ENCODE data around the gene OLIG3.

OLIG3 gene

DNA sequence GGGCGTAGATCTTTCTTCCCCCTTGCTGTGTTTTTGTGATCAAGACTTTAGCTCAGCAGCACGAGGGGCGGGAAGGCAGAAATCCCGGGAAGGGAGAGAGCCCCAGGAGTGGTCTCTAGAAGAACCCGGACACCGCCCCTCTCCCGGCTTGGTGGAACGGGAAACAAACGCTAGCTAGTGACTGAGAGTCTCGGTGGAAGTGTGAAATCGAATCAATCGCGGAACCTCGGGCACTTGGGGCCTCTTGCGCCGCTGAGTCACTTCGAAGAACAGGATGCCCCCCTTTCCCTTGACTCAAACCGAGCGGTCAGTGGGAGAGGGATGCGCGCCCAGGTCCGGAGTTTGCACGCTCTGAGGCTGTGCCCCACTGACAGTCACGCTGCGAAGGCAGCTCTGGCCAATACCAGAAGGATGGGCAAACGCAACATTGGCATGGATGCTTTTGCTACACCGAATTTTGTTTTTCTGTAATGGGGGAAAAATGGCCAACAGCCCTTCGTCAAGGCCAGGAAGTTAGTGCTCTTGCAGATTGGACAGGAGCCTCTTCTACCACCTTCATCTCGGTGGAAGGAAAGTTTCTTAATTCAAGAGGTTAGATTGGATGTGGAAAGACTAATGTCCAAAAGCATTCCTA, 1.6 kb upstream of the OLIG3 start:
- DNase-seq = no peak

DNA sequence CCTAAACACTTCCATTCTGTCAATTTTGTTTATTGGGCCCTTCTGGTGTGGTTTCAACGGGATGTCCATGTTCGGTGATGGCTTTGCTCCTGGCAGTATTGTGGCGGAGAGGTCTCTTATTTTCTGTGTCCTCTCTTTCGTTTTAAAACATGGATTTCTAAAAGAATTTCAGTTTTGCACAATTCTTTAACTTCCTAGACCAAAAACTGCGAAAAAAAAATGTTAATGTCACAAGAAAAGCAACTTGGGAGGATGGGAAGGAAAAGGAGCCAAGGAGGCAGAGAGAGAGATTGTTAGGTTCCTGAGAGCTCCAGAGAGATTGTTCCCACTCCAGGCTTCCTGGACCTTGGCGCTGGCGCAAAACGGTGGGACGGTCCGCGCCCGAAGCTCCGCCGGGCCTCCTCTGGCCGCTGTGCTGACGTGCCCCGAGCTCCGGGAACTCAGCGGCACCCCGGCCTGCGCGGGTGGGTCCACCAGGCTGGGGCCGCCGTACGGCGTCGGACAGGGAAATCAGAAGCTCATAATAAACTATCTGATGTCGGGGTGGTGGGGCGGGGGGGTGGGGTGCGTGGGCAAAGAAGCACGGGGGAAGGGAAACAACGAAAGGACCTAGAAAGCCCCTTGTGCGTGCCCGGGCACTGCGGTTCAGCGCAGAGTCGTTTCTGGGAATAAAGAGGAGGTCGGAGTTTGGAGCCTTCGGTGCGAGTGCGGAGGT, 951 bp upstream of the OLIG3 start:
- no peak for DNase-seq

- DNase-seq = no peak
Measured at GRCh38 chr6:137493218-137494038, 766 bp downstream of the OLIG3 start.

DNA sequence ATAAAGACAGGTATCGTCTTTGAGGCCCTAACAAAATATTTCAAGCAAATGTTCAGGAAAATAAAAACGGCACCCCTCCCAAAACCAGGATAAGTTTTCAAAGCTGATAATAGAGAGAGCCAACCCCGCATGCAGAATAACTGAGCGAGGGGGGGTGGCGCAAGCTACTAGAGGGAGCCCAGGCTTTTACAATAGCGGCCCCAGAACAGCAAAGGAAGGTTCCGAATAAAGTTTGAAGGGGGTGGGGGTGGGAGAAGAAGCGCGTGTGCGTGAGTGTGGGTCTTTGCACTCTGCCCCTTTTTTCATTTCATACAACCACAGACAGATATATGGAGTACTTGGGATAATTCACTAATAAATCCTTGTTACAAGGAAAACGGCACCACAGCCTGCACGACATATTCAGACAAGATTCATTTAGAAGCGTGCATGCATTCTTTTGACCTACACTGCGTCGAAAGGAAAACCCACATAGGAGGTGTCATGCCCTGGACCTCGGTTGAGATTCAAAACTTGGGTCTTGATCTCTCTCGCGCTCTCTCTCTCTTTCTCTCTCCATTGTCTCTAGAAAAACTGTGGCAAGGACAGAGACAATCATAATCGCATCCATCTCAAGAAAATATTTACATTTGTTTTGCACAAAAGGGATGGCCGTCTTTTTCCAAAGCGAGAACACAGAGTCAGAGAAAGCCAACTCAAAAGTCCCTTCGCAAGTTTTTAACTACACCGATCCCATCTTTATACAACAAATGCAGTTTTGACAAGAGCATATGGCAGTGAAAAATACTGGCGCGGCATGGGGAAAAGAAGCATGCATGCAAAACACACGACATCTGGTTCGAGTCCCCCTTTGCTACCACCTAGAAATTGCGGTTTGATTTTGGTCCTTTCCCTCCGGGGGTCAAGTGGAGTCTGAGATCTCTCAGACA, 1.6 kb downstream of the OLIG3 start:
- DNase-seq = no peak

- no peak for DNase-seq
Measured at GRCh38 chr6:137491478-137491877, 2.7 kb downstream of the OLIG3 start.

DNA sequence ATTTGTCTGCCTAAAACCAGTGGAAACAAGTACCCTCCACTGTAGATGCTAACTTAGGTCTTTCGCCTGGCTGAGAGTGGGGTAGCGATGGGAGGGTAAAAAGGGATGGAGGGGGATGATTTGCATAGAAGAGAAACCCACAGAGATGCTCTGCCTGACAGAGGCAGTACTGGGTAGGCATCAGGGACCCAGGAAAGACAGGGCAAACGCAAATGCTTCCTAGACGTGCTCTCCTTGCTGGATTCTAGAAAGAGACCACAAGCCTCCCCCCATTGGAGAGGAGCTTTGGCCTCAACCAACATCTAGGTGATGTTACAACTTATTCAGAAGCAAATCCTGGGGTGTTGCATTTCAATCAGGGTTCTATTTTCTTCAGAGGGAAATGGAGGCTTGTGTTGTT, 3.2 kb downstream of the OLIG3 start:
- DNase-seq = no peak

GRCh38 chr6:137490006-137490905, 3.9 kb downstream of the OLIG3 start:
- DNase-seq = no peak

- no peak for DNase-seq
Measured at GRCh38 chr6:137489046-137490005, 4.9 kb downstream of the OLIG3 start.

DNA sequence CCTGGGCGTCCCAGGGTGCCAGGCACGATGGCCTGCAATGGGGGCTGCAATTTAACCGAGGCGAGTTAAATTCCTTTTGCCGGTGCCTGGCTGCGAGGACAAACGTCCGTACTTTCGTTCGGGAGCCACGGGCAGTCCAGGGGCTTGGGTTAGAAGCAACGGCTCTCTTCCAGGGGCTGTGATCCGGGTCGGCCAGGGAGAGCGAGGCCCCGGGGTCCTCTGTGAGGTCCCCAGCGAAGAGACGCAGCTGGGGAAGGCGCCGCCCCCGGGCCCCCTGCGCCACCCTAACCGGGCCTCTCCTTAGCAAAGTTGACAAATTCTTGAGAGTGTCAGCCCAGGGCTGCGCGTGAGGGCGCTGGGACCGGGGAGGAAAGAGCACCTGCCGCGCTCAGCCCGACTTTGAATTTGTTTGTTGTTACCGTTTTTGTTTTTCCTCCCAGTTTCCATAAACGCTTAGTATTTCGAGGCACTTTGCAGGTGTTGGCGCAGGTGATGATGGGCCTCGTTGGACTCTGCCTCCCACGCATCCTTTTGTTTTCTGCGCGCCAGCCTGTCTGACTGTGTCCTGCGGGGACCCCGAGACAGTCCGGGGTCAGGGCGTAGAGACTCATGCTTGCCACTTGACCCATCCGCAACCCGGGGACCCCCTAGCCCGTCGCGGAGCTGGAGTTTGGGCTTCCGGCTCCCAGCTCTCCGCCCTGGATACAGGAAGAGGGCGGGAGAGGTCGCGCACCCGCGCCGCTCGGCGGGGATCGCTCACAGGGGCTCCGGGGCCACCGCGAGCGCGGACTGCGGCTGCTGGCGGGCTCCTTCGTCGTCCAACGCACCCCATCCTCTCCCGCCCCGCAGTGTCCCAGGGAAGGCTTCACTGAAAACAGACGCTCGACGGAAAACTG, 5.8 kb downstream of the OLIG3 start:
- DNase-seq = no peak

- DNase-seq = no peak
Measured at GRCh38 chr6:137487869-137488149, 6.4 kb downstream of the OLIG3 start.

- DNase-seq = no peak
Measured at GRCh38 chr6:137487181-137487868, 6.9 kb downstream of the OLIG3 start.

DNA sequence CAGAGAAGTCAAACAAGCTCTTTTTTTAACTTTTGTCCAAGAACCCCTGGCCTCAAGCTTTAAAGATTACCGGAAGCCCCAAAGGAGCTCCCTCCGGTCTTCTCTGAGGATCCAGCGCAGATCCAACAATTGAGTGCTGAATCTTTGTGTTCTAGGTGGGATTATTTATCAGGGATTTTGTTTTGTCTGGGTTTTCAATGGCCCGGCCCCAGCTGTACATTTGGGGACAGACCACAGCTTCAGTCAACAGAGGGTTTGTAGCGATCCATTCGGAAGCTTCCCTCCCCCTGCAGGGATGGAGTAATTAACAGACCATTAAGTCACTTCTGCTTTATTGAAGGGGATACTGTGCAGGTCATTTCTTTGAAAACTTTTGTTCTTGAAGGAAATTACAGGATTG, 7.8 kb downstream of the OLIG3 start:
- DNase-seq = no peak

DNA sequence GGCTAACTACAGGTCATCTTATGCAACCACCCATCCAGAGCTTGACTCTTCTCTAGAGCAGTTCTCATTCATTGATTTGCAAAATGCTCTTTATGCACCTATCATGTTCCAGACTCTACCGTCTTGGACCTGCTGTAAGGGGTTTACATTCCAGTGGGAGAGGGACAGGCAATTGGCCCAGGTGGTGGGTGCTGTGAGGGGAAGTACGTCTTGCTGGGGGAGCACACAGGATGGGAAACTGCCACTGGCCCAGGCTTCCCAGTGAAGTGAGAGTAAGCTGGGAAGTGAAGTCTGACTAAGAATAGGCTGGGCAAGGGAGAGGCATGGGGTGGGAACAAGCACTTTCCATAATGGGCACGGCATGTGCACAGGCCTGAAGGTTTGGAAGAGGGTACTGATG, 13.8 kb downstream of the OLIG3 start:
- no peak for DNase-seq

DNA sequence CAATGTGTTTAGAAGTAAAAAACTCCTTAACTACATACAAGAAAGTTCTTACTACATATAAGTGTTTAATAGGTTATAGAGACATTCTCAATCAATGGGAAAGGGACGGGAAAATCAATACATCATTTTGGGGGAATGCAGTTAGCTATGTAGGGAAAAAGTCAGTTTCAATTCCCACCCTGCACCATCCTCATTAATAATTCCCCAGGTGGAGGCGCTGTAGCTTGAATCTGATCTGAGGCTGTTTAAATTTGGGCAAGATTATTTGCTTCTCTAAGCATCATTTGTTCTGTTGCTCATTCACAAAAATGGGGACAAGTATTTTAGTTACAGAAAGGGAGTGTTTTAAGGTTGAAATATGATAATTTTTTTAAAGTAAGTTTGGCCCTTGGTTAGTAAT, 19.1 kb downstream of the OLIG3 start:
- DNase-seq = no peak

DNA sequence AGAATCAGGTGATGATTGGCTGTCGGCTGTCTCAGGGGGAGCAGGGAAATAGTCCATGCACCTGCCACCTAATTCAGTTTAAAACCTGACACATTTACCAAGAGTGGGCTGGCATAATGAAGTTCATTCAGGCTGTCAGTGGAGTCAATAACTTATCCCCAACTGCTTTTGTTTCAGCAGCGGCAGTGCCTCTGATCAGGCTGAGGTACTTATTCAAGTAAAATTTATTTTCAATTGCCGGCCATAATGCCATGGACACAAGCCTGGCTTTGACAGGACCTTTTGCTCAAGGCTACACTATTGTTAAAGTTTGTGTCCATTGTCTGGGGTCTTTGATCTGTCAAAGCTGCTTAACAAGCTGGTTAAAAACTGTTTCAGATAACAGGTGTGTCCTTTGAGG, 20.6 kb downstream of the OLIG3 start:
- DNase-seq = peak; percentile 65

DNA sequence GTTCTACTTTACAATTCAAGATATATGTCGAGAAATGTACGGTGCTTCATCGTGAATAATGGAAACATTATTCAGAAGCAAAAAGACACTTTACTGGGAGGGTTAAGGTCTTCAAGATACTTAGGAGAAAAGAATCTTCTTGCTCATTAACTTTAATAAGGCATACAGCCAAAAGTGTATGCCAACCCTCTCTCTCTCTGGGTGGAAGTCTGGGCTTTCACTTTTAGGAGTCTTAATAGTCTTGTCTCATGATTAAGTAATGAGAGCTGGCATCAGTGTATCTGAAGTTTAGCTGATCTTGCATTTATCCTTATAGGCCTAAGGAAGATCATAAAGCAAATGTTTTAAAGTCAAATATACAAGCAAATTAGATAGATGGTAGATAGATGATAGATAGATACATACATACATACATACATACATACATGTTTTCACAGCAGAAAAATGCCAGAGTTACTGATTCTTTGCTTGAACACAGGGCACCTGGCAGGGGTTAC, 21.5 kb downstream of the OLIG3 start:
- no peak for DNase-seq

DNA sequence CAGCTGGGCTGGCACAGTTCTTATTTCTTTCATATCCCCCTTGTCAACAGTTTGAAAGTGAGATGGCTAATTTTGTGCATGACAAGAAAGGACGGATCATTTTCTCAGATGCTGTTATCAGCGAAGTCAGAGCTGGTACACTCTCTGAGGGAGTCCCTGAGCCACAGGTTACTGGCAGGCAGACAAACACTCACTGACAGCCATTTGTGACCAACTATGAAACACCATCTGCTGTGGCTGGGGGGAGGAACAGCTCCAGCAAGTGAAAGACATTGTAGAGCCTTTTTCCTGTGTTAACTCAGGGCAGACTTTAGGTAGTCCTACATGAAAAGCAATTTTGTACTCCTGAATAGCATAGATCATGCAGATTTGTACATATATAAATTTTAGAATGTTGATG, 22.2 kb downstream of the OLIG3 start:
- DNase-seq = peak; percentile 13

DNA sequence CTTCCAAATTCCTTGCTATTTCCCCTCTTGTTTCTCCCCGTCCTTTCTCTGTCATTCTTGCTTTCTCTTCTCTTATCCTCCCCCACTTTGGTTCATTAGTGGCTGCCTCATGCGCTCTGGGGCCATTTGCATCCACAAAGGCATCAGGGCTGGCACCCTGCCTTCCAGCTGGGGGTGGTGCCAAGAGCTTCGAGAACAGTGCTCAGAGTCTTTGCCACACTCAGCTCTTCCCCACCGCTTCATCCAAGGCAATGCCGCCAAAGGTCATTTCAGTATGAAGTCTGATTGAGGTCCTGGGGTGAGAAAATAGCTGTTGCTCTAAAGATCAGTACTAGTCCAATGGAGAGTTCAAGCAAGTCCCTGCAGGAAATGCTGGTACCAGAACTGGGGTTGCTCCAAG, 22.7 kb downstream of the OLIG3 start:
- DNase-seq = no peak

DNA sequence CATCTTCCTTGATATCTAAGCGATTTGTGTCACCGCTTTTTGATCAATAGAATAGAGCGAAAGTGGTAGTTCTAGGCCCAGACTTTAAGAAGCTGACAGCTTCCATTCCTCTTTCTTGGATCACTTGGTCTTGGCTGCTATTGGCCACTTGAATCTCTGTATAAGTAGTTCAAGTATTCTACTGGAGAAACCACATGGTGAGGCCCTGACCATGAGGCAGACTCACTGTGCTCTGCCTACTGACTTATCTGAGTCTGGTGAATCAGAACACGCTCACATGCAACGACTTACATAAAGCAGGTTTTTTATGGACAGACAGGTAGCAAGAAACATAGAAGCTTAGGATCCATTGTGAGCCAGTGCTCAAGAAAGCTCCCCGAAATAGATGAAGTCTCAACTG, 27.0 kb downstream of the OLIG3 start:
- no peak for DNase-seq
